Trophoblast cell (in vitro differentiated cells and primary cell): ENCODE measurements around the gene FOXP4.

Experiments used
- DNase-seq, 2 donors: peaks; one replicate each; pipeline ENCODE4 v3.0.0-alpha.2; 2016
- H2AFZ ChIP-seq: 2 replicates; pipeline ENCODE4 v1.6.1; 2013; ENCODE audit warnings: low read length, moderate library complexity, mild to moderate bottlenecking; ENCODE audit not compliant: insufficient read depth, poor library complexity
- H2AK5ac ChIP-seq: 2 replicates; pipeline ENCODE4 v1.6.1; 2013; ENCODE audit warnings: mild to moderate bottlenecking, low read length
- H2BK120ac ChIP-seq: 2 replicates; pipeline ENCODE4 v1.6.1; 2013; ENCODE audit warnings: low read length, mild to moderate bottlenecking, moderate library complexity; ENCODE audit not compliant: insufficient read depth, poor library complexity
- H2BK12ac ChIP-seq: 2 replicates; pipeline ENCODE4 v1.6.1; 2013; ENCODE audit warnings: mild to moderate bottlenecking, low read length, moderate library complexity
- H2BK5ac ChIP-seq: 2 replicates; pipeline ENCODE4 v1.6.1; 2013; ENCODE audit warnings: low read length, low read depth, moderate library complexity, mild to moderate bottlenecking; ENCODE audit not compliant: poor library complexity
- H3K14ac ChIP-seq: 2 replicates; pipeline ENCODE4 v1.6.1; 2013; ENCODE audit warnings: mild to moderate bottlenecking, low read length
- H3K18ac ChIP-seq: 2 replicates; pipeline ENCODE4 v1.6.1; 2013; ENCODE audit warnings: mild to moderate bottlenecking, low read length
- H3K23ac ChIP-seq: 2 replicates; pipeline ENCODE4 v1.6.1; 2013; ENCODE audit warnings: low read length
- H3K27ac ChIP-seq: 2 replicates; pipeline ENCODE4 v1.5.1; 2013; ENCODE audit warnings: low read depth, mild to moderate bottlenecking, inconsistent platforms, low read length, moderate library complexity
- H3K27me3 ChIP-seq: 2 replicates; pipeline ENCODE4 v1.6.1; 2013; ENCODE audit warnings: inconsistent platforms, mild to moderate bottlenecking, low read length, moderate library complexity; ENCODE audit not compliant: insufficient read depth
- H3K36me3 ChIP-seq, 2 experiments: 1 replicate in 1 of 2; 2 replicates in 1 of 2; pipeline ENCODE4 v1.6.1; 2013; ENCODE audit warnings: low read length in 2 of 2, mild to moderate bottlenecking in 2 of 2, moderate library complexity in 1 of 2; ENCODE audit not compliant: insufficient read depth in 2 of 2, control insufficient read depth in 1 of 2
- H3K4ac ChIP-seq: 2 replicates; pipeline ENCODE4 v1.6.1; 2013; ENCODE audit warnings: low read depth, mild to moderate bottlenecking, low read length, moderate library complexity
- H3K4me1 ChIP-seq, 2 experiments: 1 replicate in 1 of 2; 2 replicates in 1 of 2; pipeline ENCODE4 v1.6.1; 2013; ENCODE audit warnings: low read length in 2 of 2, mild to moderate bottlenecking in 2 of 2, moderate library complexity in 1 of 2; ENCODE audit not compliant: insufficient read depth in 2 of 2, control insufficient read depth in 1 of 2
- H3K4me2 ChIP-seq: 2 replicates; pipeline ENCODE4 v1.6.1; 2013; ENCODE audit warnings: inconsistent platforms, mild to moderate bottlenecking, low read length, moderate library complexity
- H3K4me3 ChIP-seq: 2 replicates; pipeline ENCODE4 v1.5.1; 2013; ENCODE audit warnings: mild to moderate bottlenecking, low read depth, low read length, inconsistent platforms
- H3K79me1 ChIP-seq: one replicate; pipeline ENCODE4 v1.6.1; 2013; ENCODE audit warnings: low read length
- H3K79me2 ChIP-seq: 2 replicates; pipeline ENCODE4 v1.6.1; 2013; ENCODE audit warnings: low read length, mild to moderate bottlenecking; ENCODE audit not compliant: control insufficient read depth, insufficient read depth, poor library complexity
- H3K9ac ChIP-seq: 2 replicates; pipeline ENCODE4 v1.6.1; 2013; ENCODE audit warnings: mild to moderate bottlenecking, low read length
- H3K9me3 ChIP-seq: 2 replicates; pipeline ENCODE4 v1.6.1; 2013; ENCODE audit warnings: low read depth, mild to moderate bottlenecking, control low read depth, inconsistent platforms, low read length; ENCODE audit not compliant: insufficient read depth
- H4K12ac ChIP-seq: 2 replicates; pipeline ENCODE4 v1.6.1; 2013; ENCODE audit warnings: low read depth, mild to moderate bottlenecking, low read length, moderate library complexity
- H4K8ac ChIP-seq: 2 replicates; pipeline ENCODE4 v1.6.1; 2013; ENCODE audit warnings: low read depth, mild to moderate bottlenecking, low read length, moderate library complexity
- H4K91ac ChIP-seq: one replicate; pipeline ENCODE4 v1.6.1; 2013; ENCODE audit warnings: low read depth, mild to moderate bottlenecking, low read length, moderate library complexity
- WGBS: extraction: QIAGEN DNeasy Blood & Tissue Kit; methylation state at CpG from one replicate; pipeline ENCODE4 v1.1.7; 2013; ENCODE audit warnings: missing lambda C conversion rate; ENCODE audit not compliant: insufficient read length, insufficient coverage; ENCODE audit errors: extremely low coverage; 5-methylcytosine and 5-hydroxymethylcytosine counted together

The FOXP4 gene

GRCh38 chr6:41511443-41512060 is 34.6 kb upstream of the FOXP4 start:
- Histone ChIP-seq H3K9me3 (peaks cover 4% of the 10 kb centered on the region), H3K18ac (no peak overlapping the region)
- no CpG with 5 or more reads among the region's 7 CpGs for WGBS

GRCh38 chr6:41512146-41512701 is 34.0 kb upstream of the FOXP4 start:
- Histone ChIP-seq H4K91ac (no peak overlapping the region), H3K4me3 (no peak overlapping the region), H3K4ac (no peak overlapping the region), H3K18ac (no peak overlapping the region), H2BK120ac (no peak overlapping the region), H3K9me3 (peaks cover 4% of the 10 kb centered on the region), H2BK12ac (no peak overlapping the region), H3K36me3 (no peaks in the 10 kb centered on the region), H3K27me3 (no peaks in the 10 kb centered on the region), H3K79me2 (no peaks in the 10 kb centered on the region), H2BK5ac (no peak overlapping the region), H3K79me1 (no peaks in the 10 kb centered on the region), H2AFZ (no peak overlapping the region), H3K9ac (no peak overlapping the region), H3K27ac (no peak overlapping the region), H3K14ac (no peak overlapping the region), H2AK5ac (no peak overlapping the region), H3K23ac (no peak overlapping the region), H4K12ac (no peak overlapping the region), H4K8ac (no peak overlapping the region), H3K4me2 (no peak overlapping the region), H3K4me1 (no peaks in the 10 kb centered on the region)
- no peak for DNase-seq
- WGBS = no CpG with 5 or more reads among the region's 6 CpGs

More at GRCh38 chr6:41511443-41512060, 34.6 kb upstream of the FOXP4 start:
- Histone ChIP-seq H2AK5ac (no peak overlapping the region), H2BK120ac (no peak overlapping the region), H2BK12ac (no peak overlapping the region), H2BK5ac (no peak overlapping the region), H3K4me3 (no peak overlapping the region), H3K9ac (no peak overlapping the region), H3K4me2 (no peak overlapping the region), H4K8ac (no peak overlapping the region), H4K12ac (no peak overlapping the region), H2AFZ (no peak overlapping the region), H3K79me1 (no peaks in the 10 kb centered on the region), H3K79me2 (no peaks in the 10 kb centered on the region), H3K36me3 (no peaks in the 10 kb centered on the region), H3K27me3 (no peaks in the 10 kb centered on the region), H4K91ac (no peak overlapping the region), H3K4me1 (peaks cover 0 to 2% of the 10 kb centered on the region in 2 experiments), H3K4ac (no peak overlapping the region), H3K27ac (no peak overlapping the region), H3K23ac (no peak overlapping the region), H3K14ac (no peak overlapping the region)
- DNase-seq = no peak

GRCh38 chr6:41515995-41516394 is 30.2 kb upstream of the FOXP4 start:
- no peak overlapping the region for H4K8ac ChIP-seq
- H3K79me1 ChIP-seq = no peaks in the 10 kb centered on the region
- H2AK5ac ChIP-seq = no peak overlapping the region
- no peak overlapping the region for H3K4me3 ChIP-seq
- no peaks in the 10 kb centered on the region for H3K9me3 ChIP-seq
- no peak overlapping the region for H2BK5ac ChIP-seq
- no peak overlapping the region for H2AFZ ChIP-seq
- no peak for DNase-seq
- H3K27me3 ChIP-seq = no peaks in the 10 kb centered on the region
- H3K23ac ChIP-seq = no peak overlapping the region
- H3K18ac ChIP-seq = no peak overlapping the region
- H3K36me3 ChIP-seq = no peaks in the 10 kb centered on the region
- H3K14ac ChIP-seq = no peak overlapping the region
- H3K79me2 ChIP-seq = no peaks in the 10 kb centered on the region
- no peak overlapping the region for H3K9ac ChIP-seq
- WGBS = no CpG with 5 or more reads among the region's 6 CpGs
- H2BK12ac ChIP-seq = no peak overlapping the region
- H3K4me2 ChIP-seq = no peak overlapping the region
- H4K91ac ChIP-seq = no peak overlapping the region
- peaks cover 0 to 4% of the 10 kb centered on the region in 2 experiments for H3K4me1 ChIP-seq
- no peak overlapping the region for H4K12ac ChIP-seq
- H3K27ac ChIP-seq = no peak overlapping the region
- no peak overlapping the region for H2BK120ac ChIP-seq
- no peak overlapping the region for H3K4ac ChIP-seq

GRCh38 chr6:41518118-41518517 is 28.1 kb upstream of the FOXP4 start:
- H3K9me3 ChIP-seq = no peaks in the 10 kb centered on the region
- no peak for DNase-seq
- no peak overlapping the region for H3K23ac ChIP-seq
- H3K18ac ChIP-seq = no peak overlapping the region
- no peak overlapping the region for H3K9ac ChIP-seq
- no peak overlapping the region for H2AFZ ChIP-seq
- no peak overlapping the region for H3K27ac ChIP-seq
- no peak overlapping the region for H2BK12ac ChIP-seq
- no peak overlapping the region for H2BK5ac ChIP-seq
- no peaks in the 10 kb centered on the region for H3K79me1 ChIP-seq
- no peak overlapping the region for H2AK5ac ChIP-seq
- no peak overlapping the region for H3K4me2 ChIP-seq
- peaks cover under 1% of the 10 kb centered on the region for H3K27me3 ChIP-seq
- no peak overlapping the region for H2BK120ac ChIP-seq
- H3K79me2 ChIP-seq = no peaks in the 10 kb centered on the region
- H3K4me3 ChIP-seq = no peak overlapping the region
- H4K12ac ChIP-seq = no peak overlapping the region
- no peak overlapping the region for H4K8ac ChIP-seq
- peaks cover 0 to 4% of the 10 kb centered on the region in 2 experiments for H3K4me1 ChIP-seq
- no CpG with 5 or more reads among the region's 7 CpGs for WGBS
- H3K36me3 ChIP-seq = no peaks in the 10 kb centered on the region
- no peak overlapping the region for H3K4ac ChIP-seq
- H4K91ac ChIP-seq = no peak overlapping the region
- no peak overlapping the region for H3K14ac ChIP-seq
